Testis (tissue), 3 donors: Measurements from ENCODE around the gene BEND7. TPM values are rescaled to one million over a fixed set of nuclear protein-coding genes. Genes with fewer than 3 reads are reported as not detected.

Experiments used
- DNase-seq: peaks from one replicate; pipeline ENCODE4 v3.0.0-alpha.2; 2019
- H3K27ac ChIP-seq, 2 donors: fragments of 200-600 bp; sonication (generic); one replicate each; pipeline ENCODE4 v1.5.1; 2019
- H3K27me3 ChIP-seq: fragments of 200-600 bp; sonication (generic); one replicate; pipeline ENCODE4 v1.5.1; 2019
- H3K36me3 ChIP-seq: fragments of 200-600 bp; sonication (generic); one replicate; pipeline ENCODE4 v1.5.1; 2017; ENCODE audit warnings: low read depth; ENCODE audit errors: missing control alignments
- H3K4me1 ChIP-seq: fragments of 200-600 bp; sonication (generic); one replicate; pipeline ENCODE4 v1.5.1; 2019
- H3K4me3 ChIP-seq, 2 donors: fragments of 200-600 bp; sonication (generic); one replicate each; pipeline ENCODE4 v1.5.1; 2017 to 2019
- H3K9me3 ChIP-seq: fragments of 200-600 bp; sonication (generic); one replicate; pipeline ENCODE4 v1.5.1; 2017
- POLR2A ChIP-seq: fragments of 450-650 bp; IDR thresholded peaks from one replicate; pipeline ENCODE4 v1.6.1; 2017; ENCODE audit warnings: antibody characterized with exemption, mild to moderate bottlenecking, moderate library complexity
- WGBS, 2 donors: methylation state at CpG; one replicate each; pipeline ENCODE4 v1.1.5; 2018; 5-methylcytosine and 5-hydroxymethylcytosine counted together
- intact Hi-C: fragments of 100-400 bp; cut with DNase I; formaldehyde crosslinking; loops from one replicate; pipeline ENCODE4 v1.15.1; 2023; ENCODE audit warnings: low total_unique reads
- polyA plus RNA-seq: library from polyadenylated mRNA; stranded (reverse); fragments of 350-450 nt; fragmentation: Illumina TruSeq; extraction: RNeasy Lipid Tissue Mini Kit (QIAGEN cat#74804); gene quantifications from one replicate; pipeline ENCODE4 v1.2.3, GENCODE V29; 2014; ENCODE audit warnings: low read depth, low replicate concordance; ENCODE audit not compliant: insufficient read depth
- total RNA-seq, 2 donors: library from RNA; depleted of rRNA; stranded (reverse); fragments of >200 nt; gene quantifications; one replicate each; pipeline ENCODE4 v1.2.3, GENCODE V29; 2016
- TF ChIP-seq, protein P1 (sequence below), 3 experiments: fragments of 450-650 bp in 2 of 3; fragments of 200-600 bp in 1 of 3; sonication (generic) in 1 of 3; IDR thresholded peaks; one replicate each; pipeline ENCODE4 v1.5.1; 2016 to 2019; ENCODE audit warnings: antibody characterized with exemption in 3 of 3, mild to moderate bottlenecking in 2 of 3, moderate library complexity in 1 of 3

Gene BEND7
- total and polyA plus RNA-seq, 3 donors from 2014 or later, result 31.2 to 57.2 (median 55.2) TPM

DNA sequence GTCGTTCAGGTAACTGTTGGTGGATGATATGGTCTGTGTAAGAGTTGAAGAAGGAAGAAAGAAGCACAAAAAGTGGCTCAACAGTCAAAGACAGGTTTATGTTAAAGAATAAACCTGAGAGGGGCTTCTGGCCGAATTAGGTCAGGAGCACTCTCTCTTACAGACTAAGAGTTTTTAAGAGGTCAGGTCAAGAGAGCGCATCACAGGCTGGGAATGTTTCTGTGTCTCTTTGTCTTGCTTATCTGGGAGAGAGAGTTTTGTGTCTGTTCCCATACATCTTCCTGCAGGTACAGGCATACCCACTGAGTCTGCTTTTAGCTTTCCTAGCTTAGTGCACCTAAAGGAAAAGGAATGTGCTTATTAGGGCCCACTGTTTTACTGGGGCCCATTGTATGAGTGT is 35.8 kb upstream of the BEND7 start:
- TF ChIP-seq, protein P1, sequence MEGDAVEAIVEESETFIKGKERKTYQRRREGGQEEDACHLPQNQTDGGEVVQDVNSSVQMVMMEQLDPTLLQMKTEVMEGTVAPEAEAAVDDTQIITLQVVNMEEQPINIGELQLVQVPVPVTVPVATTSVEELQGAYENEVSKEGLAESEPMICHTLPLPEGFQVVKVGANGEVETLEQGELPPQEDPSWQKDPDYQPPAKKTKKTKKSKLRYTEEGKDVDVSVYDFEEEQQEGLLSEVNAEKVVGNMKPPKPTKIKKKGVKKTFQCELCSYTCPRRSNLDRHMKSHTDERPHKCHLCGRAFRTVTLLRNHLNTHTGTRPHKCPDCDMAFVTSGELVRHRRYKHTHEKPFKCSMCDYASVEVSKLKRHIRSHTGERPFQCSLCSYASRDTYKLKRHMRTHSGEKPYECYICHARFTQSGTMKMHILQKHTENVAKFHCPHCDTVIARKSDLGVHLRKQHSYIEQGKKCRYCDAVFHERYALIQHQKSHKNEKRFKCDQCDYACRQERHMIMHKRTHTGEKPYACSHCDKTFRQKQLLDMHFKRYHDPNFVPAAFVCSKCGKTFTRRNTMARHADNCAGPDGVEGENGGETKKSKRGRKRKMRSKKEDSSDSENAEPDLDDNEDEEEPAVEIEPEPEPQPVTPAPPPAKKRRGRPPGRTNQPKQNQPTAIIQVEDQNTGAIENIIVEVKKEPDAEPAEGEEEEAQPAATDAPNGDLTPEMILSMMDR (IDR thresholded peaks at IDR 0.05), result no peak
- no peak for TF ChIP-seq POLR2A
- Histone ChIP-seq H3K27me3 (no peaks in the 10 kb centered on the region), H3K4me1 (no peaks in the 10 kb centered on the region), H3K36me3 (no peaks in the 10 kb centered on the region), H3K4me3 (no peak overlapping the region), H3K27ac (no peak overlapping the region), H3K9me3 (no peaks in the 10 kb centered on the region)
- 84 to 94% methylated on average over 3 of the region's 3 CpGs for WGBS, 2 donors
- intact Hi-C loops, result no loop called here
- no peak for DNase-seq

DNA sequence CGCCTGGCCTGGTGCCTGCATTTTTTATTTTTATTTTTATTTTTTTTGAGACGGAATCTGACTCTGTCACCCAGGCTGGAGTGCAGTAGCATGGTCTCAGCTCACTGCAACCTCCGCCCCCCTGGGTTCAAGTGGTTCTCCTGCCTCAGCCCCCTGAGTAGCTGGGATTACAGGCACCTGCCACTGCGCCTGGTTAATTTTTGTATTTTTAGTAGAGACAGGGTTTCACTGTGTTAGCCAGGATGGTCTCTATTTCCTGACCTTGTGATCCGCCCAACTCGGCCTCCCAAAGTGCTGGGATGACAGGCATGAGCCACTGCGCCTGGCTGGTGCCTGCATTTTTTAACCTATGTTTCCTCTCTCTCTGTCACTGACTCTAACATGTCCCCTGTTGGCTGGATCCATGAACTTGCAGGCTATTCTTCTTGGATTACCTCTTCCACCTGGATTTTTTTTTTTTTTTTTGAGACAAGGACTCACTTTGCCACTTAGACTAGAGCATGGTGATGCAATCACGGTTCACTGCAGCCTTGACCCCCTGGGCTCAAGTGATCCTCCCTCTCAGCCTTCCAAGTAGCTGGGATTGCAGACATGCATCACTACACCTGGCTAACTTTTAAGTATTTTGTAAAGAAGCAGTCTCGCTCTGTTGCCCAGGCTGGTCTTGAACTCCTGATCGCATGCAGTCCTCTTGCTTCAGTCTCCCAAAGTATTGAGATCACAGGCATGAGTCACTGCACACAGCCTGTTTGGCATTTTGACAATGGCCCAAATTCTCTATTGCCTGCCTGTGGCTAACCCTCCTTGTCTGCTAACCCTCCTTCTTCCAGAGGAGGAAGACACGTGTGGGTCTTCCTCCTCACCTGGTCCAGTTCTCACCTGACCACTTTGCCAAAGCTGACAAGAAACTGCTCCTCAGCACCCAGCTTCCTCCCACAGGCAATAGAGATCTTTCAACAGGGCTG is 34.9 kb upstream of the BEND7 start:
- no peak for TF ChIP-seq POLR2A
- TF ChIP-seq, protein P1 (IDR thresholded peaks at IDR 0.05), result no peak
- no peak for DNase-seq
- 87 to 95% methylated on average over 11 of the region's 11 CpGs for WGBS, 2 donors
- intact Hi-C loops, result no loop called here
- H3K27me3 ChIP-seq, result no peaks in the 10 kb centered on the region
- no peaks in the 10 kb centered on the region for H3K9me3 ChIP-seq
- no peaks in the 10 kb centered on the region for H3K4me1 ChIP-seq
- H3K27ac ChIP-seq, result no peak overlapping the region
- H3K36me3 ChIP-seq, result no peaks in the 10 kb centered on the region
- no peak overlapping the region for H3K4me3 ChIP-seq

DNA sequence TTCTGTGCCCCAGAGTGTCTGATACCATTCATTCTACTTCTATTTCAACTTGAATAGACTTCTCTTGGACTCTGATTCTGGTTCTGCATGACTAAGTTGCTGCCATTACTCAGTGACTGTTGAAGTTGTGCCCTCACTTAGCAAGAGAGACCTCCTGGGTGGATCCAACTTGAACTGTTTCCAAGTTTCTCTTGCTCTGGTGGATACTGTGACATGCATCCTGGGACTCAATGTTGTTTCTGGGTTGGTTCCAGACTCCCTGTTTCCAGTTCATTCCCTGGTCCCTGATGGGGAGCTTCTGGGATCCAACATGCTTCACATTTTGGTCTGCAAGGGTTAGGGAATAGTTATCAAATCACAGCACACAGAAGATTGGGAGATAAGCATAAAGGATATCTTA is 31.8 kb upstream of the BEND7 start:
- intact Hi-C loops, result no loop called here
- H3K9me3 ChIP-seq, result no peaks in the 10 kb centered on the region
- H3K27ac ChIP-seq, result no peak overlapping the region
- no peaks in the 10 kb centered on the region for H3K4me1 ChIP-seq
- no peak overlapping the region for H3K4me3 ChIP-seq
- H3K27me3 ChIP-seq, result no peaks in the 10 kb centered on the region
- TF ChIP-seq POLR2A, result no peak
- TF ChIP-seq, protein P1 (IDR thresholded peaks at IDR 0.05), result no peak
- DNase-seq, result no peak
- H3K36me3 ChIP-seq, result no peaks in the 10 kb centered on the region

DNA sequence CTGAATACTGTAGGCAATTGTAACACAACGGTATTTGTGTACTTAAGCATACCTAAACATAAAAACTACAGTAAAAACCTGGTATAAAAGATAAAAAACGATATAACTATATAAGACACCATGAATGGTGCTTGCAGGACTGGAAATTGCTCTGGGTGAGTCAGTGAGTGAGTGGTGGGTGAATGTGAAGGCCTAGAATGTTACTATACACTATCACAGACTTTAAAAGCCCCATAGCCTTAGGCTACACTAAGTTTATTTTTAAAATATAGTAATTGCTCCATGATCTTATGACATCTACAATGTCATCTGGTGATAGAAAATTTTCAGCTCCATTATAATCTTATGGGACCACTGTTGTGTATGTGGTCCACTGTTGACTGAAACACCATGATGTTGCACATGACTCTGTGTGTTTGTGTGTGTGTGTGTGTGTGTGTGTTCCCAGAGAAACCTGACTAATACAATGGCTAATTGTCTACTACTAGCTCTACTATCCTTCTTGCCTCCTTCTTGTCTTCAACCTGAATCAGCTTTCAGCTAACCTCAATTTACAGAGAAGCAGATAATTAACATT is 30.4 kb upstream of the BEND7 start:
- no peak overlapping the region for H3K27ac ChIP-seq
- no peaks in the 10 kb centered on the region for H3K9me3 ChIP-seq
- no peaks in the 10 kb centered on the region for H3K36me3 ChIP-seq
- 73 to 74% methylated on average over 2 of the region's 2 CpGs for WGBS, 2 donors
- H3K27me3 ChIP-seq, result no peaks in the 10 kb centered on the region
- TF ChIP-seq, protein P1 (IDR thresholded peaks at IDR 0.05), result no peak
- TF ChIP-seq POLR2A, result no peak
- H3K4me1 ChIP-seq, result no peaks in the 10 kb centered on the region
- no peak for DNase-seq
- H3K4me3 ChIP-seq, result no peak overlapping the region
- intact Hi-C loops, result no loop called here
